K562 (cell line): ENCODE measurements around the gene LRP1-AS. TPM values are rescaled to one million over a fixed set of nuclear protein-coding genes. Genes with fewer than 3 reads are reported as not detected.

Source experiments
- CHD7 ChIP-seq: fragments of 200-600 bp; sonication (generic); IDR thresholded peaks from one replicate; pipeline ENCODE4 v1.6.1; 2012; ENCODE audit warnings: mild to moderate bottlenecking, low read depth, low read length, inconsistent platforms
- E2F8 ChIP-seq: fragments of 450-650 bp; IDR thresholded peaks from 2 replicates; pipeline ENCODE4 v1.7.1; 2018; ENCODE audit warnings: mild to moderate bottlenecking, low read depth; ENCODE audit not compliant: partially characterized antibody
- FOXJ2 ChIP-seq: fragments of 200-800 bp; sonication (Bioruptor generic); IDR thresholded peaks from 2 replicates; pipeline ENCODE4 v1.6.1; 2016; ENCODE audit warnings: missing genetic modification characterization, missing compliant biosample characterization
- LCOR ChIP-seq: sonication (generic); formaldehyde crosslinking; IDR thresholded peaks from 2 replicates; pipeline ENCODE4 v1.8.0; 2022; ENCODE audit warnings: mild to moderate bottlenecking, missing genetic modification reagents
- ZNF134 ChIP-seq: fragments of 250-450 bp; sonication (Bioruptor Pico); conservative IDR thresholded peaks from 2 replicates; pipeline ENCODE4 v1.4.0; 2020
- polyA plus RNA-seq, 8 experiments: library from polyadenylated mRNA; depleted of rRNA in 4 of 8; stranded (reverse) in 5 of 8; unstranded in 3 of 8; fragments of >200 nt; fragmentation: Nextera tagmentation in 2 of 8; fragmentation: Illumina TruSeq in 1 of 8; extraction: Ambion mirVana in 2 of 8; extraction: Trizol in 1 of 8; gene quantifications; 2 replicates each; pipeline versions ENCODE4 v1.2.1 to v1.2.3, GENCODE V29; 2011 to 2014; ENCODE audit warnings: inconsistent platforms in 1 of 8, missing spikeins in 1 of 8
- total RNA-seq, 7 experiments: library from RNA; depleted of rRNA in 6 of 7; stranded (reverse); fragments of >200 nt in 6 of 7; fragmentation: Illumina TruSeq in 2 of 7; extraction: Trizol in 2 of 7; gene quantifications; 2 replicates each; pipeline versions ENCODE4 v1.2.1 to v1.2.3, GENCODE V29; 2011 to 2021; ENCODE audit warnings: low replicate concordance in 1 of 7

The LRP1-AS gene
- total and polyA plus RNA-seq, 9 of the 15 experiments (the other 6 are each of a cell fraction or from before 2014, with no cell fraction given), result not detected

GRCh38 chr12:57129321-57129842 lies 18.0 kb downstream of the LRP1-AS start (continued):
- TF ChIP-seq CHD7 (no peak), FOXJ2 (tag) (no peak), ZNF134 (CRISPR knock-in tag) (no peak), E2F8 (no peak), LCOR (CRISPR knock-in tag) (no peak)
- TF ChIP-seq, all 486 proteins: peak for 0
